GM12892 (cell line): Measurements from ENCODE around the gene RNF32.

Source experiments
- POLR2AphosphoS5 ChIP-seq: IDR thresholded peaks from 2 replicates; pipeline ENCODE4 v1.6.1; 2011; ENCODE audit warnings: low read depth, low read length, control low read depth
- TAF1 ChIP-seq: IDR thresholded peaks from 2 replicates; pipeline ENCODE4 v1.6.1; 2011; ENCODE audit warnings: low read depth, mild to moderate bottlenecking, control low read depth, low read length, borderline replicate concordance

DNA sequence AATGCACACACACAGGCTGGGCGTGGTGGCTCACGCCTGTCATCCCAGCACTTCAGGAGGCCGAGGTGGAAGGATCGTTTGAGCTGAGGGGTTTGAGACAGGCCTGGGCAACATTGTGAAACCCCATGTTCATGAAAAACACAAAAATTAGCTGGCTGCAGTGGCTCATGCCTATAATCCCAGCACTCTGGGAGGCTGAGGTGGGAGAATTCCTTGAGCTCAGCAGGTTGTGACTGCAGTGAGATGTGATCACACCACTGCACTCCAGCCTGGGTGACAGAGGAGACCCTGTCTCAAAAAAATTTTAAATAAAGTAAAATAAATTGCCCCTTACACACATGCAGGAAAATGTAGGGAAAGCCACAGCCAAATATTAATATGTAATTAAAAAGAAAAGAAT is 44.1 kb downstream of the RNF32 start:
- TF ChIP-seq TAF1 = no peak
- TF ChIP-seq POLR2AphosphoS5 = no peak
